ENCODE results near the gene MDM1.
A peak's percentile ranks its signal among the peaks of the same experiment; 100 is the strongest.

Gene MDM1

GRCh38 chr12:68331869-68332727 lies at the start of gene MDM1 (continued):
- TF ChIP-seq ZNF513 (tag by site-specific recombination; IDR thresholded peaks at IDR 0.05) (no peak), ZNF596 (tag by site-specific recombination; IDR thresholded peaks at IDR 0.05) (no peak), ZBTB49 (tag by site-specific recombination; IDR thresholded peaks at IDR 0.05; ENCODE audit: low read depth) (no peak), ZNF132 (tag by site-specific recombination; IDR thresholded peaks at IDR 0.05; ENCODE audit: borderline replicate concordance) (no peak), ZNF16 (tag by site-specific recombination; IDR thresholded peaks at IDR 0.05; ENCODE audit: low read depth) (no peak), ZSCAN5A (tag by site-specific recombination; IDR thresholded peaks at IDR 0.05) (no peak), ZBTB11 (tag by site-specific recombination; conservative IDR thresholded peaks at IDR 0.05; ENCODE audit: low read depth) (no peak; the same call in 1 of the 2 replicates), KLF1 (tag by site-specific recombination; IDR thresholded peaks at IDR 0.05) (0 out of 2 replicates have a peak, but pooled peaks have one; percentile 39), ZNF2 (tag by site-specific recombination; IDR thresholded peaks at IDR 0.05) (no peak), ZNF157 (tag by site-specific recombination; IDR thresholded peaks at IDR 0.05) (no peak), ZXDB (tag by site-specific recombination; IDR thresholded peaks at IDR 0.05) (peak; percentile 54; the same call in 1 of the 2 replicates), ZNF155 (tag by site-specific recombination; IDR thresholded peaks at IDR 0.05) (no peak), ZNF707 (tag by site-specific recombination; IDR thresholded peaks at IDR 0.05) (no peak), ZNF18 (tag by site-specific recombination; IDR thresholded peaks at IDR 0.05) (no peak), ZNF510 (tag by site-specific recombination; IDR thresholded peaks at IDR 0.05; ENCODE audit: insufficient replicate concordance) (no peak), ZNF324 (tag by site-specific recombination; IDR thresholded peaks at IDR 0.05) (no peak), ZNF280C (tag by site-specific recombination; IDR thresholded peaks at IDR 0.05) (no peak), ZNF112 (tag by site-specific recombination; IDR thresholded peaks at IDR 0.05) (no peak), ZFP37 (tag by site-specific recombination; IDR thresholded peaks at IDR 0.05) (peak; percentile 77), KLF10 (tag by site-specific recombination; IDR thresholded peaks at IDR 0.05) (peak; percentile 88), ZNF623 (tag by site-specific recombination; IDR thresholded peaks at IDR 0.05) (no peak), ZBTB26 (tag by site-specific recombination; optimal IDR thresholded peaks at IDR 0.05) (peak; percentile 29), ZFP41 (tag by site-specific recombination; IDR thresholded peaks at IDR 0.05; ENCODE audit: borderline replicate concordance) (no peak)

Measured in HEK293 (cell line).